ENCODE results near the gene FADS1. TPM values are rescaled to one million over a fixed set of nuclear protein-coding genes. Genes with fewer than 3 reads are reported as not detected.

FADS1 gene
- total and polyA plus RNA-seq, 2 of the 13 experiments (the other 11 are each of a cell fraction or from before 2014, with no cell fraction given), result 91.8 to 108 TPM

DNA sequence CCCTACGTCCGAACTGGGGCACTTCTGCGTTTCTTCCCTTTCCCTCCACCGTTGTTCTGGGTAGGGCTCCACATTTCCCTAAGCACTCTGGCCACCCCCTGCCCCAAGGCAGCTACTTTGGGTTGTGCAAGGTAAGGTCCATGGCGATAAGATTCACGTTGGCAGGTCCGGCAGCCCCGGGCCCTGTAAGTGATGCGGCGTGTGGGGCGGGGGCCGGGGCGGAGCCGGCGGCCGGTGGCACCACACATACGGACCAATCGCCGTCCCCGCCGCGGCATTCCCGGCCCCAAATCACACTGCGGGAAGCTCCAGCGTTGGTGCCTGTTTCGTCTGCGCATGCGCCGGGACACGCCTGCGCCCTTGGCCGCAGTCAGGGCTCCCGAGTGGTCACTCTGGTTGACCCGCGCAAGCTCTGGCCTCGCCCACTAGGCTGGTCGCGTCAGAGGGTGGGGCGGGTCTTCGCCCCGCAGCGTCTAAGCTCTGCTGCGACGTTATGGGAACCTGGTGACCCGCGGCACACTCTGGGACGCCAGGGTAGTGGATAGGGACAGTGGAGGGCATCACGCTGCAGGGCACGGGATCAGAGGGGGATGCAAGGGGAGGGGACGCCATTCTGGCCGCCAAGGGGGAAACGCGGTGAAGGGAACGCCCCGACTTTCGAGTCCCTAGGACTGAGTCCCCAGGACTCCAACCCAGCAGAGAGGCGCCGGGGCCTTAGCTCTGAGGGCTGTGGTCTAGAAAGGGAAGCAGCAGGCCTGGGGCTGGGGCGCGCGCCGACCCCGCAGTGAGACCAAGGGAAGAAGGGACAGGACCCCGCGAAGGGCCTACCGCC, 1.6 kb downstream of the FADS1 start (continued):
- TF ChIP-seq, protein P1, sequence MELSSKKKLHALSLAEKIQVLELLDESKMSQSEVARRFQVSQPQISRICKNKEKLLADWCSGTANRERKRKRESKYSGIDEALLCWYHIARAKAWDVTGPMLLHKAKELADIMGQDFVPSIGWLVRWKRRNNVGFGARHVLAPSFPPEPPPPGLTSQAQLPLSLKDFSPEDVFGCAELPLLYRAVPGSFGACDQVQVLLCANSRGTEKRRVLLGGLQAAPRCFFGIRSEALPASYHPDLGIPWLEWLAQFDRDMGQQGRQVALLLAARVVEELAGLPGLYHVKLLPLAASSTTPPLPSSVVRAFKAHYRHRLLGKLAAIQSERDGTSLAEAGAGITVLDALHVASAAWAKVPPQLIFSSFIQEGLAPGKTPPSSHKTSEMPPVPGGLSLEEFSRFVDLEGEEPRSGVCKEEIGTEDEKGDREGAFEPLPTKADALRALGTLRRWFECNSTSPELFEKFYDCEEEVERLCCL (CRISPR knock-in tag; IDR thresholded peaks at IDR 0.05; ENCODE audit: borderline replicate concordance), result peak; percentile 77; the same call in 1 of the 2 replicates
- TF ChIP-seq, protein P2, sequence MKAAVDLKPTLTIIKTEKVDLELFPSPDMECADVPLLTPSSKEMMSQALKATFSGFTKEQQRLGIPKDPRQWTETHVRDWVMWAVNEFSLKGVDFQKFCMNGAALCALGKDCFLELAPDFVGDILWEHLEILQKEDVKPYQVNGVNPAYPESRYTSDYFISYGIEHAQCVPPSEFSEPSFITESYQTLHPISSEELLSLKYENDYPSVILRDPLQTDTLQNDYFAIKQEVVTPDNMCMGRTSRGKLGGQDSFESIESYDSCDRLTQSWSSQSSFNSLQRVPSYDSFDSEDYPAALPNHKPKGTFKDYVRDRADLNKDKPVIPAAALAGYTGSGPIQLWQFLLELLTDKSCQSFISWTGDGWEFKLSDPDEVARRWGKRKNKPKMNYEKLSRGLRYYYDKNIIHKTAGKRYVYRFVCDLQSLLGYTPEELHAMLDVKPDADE (CRISPR knock-in tag; IDR thresholded peaks at IDR 0.05), result no peak
- TF ChIP-seq BORCS8-MEF2B (CRISPR knock-in tag; IDR thresholded peaks at IDR 0.05), result 0 out of 2 replicates have a peak, but pooled peaks have one; percentile 83
- peak; percentile 60 for TF ChIP-seq NRL (CRISPR knock-in tag; IDR thresholded peaks at IDR 0.05; ENCODE audit: borderline replicate concordance)
- no peak for TF ChIP-seq ZNF543 (CRISPR knock-in tag; IDR thresholded peaks at IDR 0.05)
- peak; percentile 82 for TF ChIP-seq ZNF124 (CRISPR knock-in tag; IDR thresholded peaks at IDR 0.05)
- TF ChIP-seq TARDBP (CRISPR knock-in tag; IDR thresholded peaks at IDR 0.05), result peak; percentile 70
- TF ChIP-seq ZNF879 (CRISPR knock-in tag; IDR thresholded peaks at IDR 0.05), result no peak
- TF ChIP-seq SAP130 (CRISPR knock-in tag; IDR thresholded peaks at IDR 0.05; ENCODE audit: low read depth), result peak; percentile 88
- no peak for TF ChIP-seq MZF1 (CRISPR knock-in tag; IDR thresholded peaks at IDR 0.05; ENCODE audit: borderline replicate concordance)
- no peak for TF ChIP-seq NFKBIZ (CRISPR knock-in tag; IDR thresholded peaks at IDR 0.05)
- TF ChIP-seq ZNF513 (CRISPR knock-in tag; conservative IDR thresholded peaks at IDR 0.05), result peak; percentile 93; the same call in 1 of the 2 replicates
- TF ChIP-seq TCF7L2 (IDR thresholded peaks at IDR 0.05; ENCODE audit: low read depth, low read length), result no peak
- no peak for TF ChIP-seq ZNF780A (CRISPR knock-in tag; IDR thresholded peaks at IDR 0.05)
- no peak for TF ChIP-seq SMAD9 (CRISPR knock-in tag; IDR thresholded peaks at IDR 0.05)
- TF ChIP-seq REXO4 (CRISPR knock-in tag; IDR thresholded peaks at IDR 0.05; ENCODE audit: borderline replicate concordance), result 0 out of 2 replicates have a peak, but pooled peaks have one; percentile 9
- no peak for TF ChIP-seq ZNF101 (CRISPR knock-in tag; IDR thresholded peaks at IDR 0.05; ENCODE audit: borderline replicate concordance, low read depth)
- no peak for TF ChIP-seq ETV6 (CRISPR knock-in tag; conservative IDR thresholded peaks at IDR 0.05)
- peak; percentile 37; the same call in 1 of the 2 replicates for TF ChIP-seq RFX5 (IDR thresholded peaks at IDR 0.05; ENCODE audit: low read depth, low read length)
- peak in 1 of 2 experiments; percentile 13; a peak in 2 of 4 replicates for TF ChIP-seq KLF16 (CRISPR knock-in tag; IDR thresholded peaks at IDR 0.05)
- peak; percentile 100 for TF ChIP-seq AKAP8 (CRISPR knock-in tag; IDR thresholded peaks at IDR 0.05)
- no peak for TF ChIP-seq NFATC3 (CRISPR knock-in tag; IDR thresholded peaks at IDR 0.05)
- TF ChIP-seq TMF1 (CRISPR knock-in tag; IDR thresholded peaks at IDR 0.05; ENCODE audit: low read depth), result 0 out of 2 replicates have a peak, but pooled peaks have one; percentile 46

Data from HepG2 (cell line).